ENCODE measurements around the gene LNX1. TPM values are rescaled to one million over a fixed set of nuclear protein-coding genes. Genes with fewer than 3 reads are reported as not detected.

LNX1 gene
- total RNA-seq, 1 donor from 2014 or later, result 5.4 TPM

DNA sequence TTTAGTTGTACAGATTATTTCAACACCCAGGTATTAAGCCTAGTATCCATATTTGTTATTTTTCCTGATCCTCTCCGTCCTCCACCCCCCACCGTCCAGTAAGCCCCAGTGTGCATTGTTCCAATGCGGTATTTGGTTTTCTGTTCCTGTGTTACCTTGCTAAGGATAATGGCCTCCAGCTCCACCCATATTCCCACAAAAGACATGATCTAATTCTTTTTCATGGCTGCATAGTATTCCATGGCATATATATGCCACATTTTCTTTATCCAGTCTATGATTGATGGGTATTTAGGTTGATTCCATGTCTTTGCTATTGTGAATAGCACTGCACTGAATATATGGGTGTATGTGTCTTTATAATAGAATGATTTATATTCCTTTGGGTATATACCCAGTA, 22.1 kb upstream of the LNX1 start:
- Histone ChIP-seq H3K9me3 (no peaks in the 10 kb centered on the region), H3K36me3 (no peaks in the 10 kb centered on the region), H3K4me1 (no peaks in the 10 kb centered on the region), H3K27ac (no peak overlapping the region), H3K27me3 (ENCODE audit: low read depth) (no peaks in the 10 kb centered on the region), H3K4me3 (no peak overlapping the region)
- TF ChIP-seq, protein P1, sequence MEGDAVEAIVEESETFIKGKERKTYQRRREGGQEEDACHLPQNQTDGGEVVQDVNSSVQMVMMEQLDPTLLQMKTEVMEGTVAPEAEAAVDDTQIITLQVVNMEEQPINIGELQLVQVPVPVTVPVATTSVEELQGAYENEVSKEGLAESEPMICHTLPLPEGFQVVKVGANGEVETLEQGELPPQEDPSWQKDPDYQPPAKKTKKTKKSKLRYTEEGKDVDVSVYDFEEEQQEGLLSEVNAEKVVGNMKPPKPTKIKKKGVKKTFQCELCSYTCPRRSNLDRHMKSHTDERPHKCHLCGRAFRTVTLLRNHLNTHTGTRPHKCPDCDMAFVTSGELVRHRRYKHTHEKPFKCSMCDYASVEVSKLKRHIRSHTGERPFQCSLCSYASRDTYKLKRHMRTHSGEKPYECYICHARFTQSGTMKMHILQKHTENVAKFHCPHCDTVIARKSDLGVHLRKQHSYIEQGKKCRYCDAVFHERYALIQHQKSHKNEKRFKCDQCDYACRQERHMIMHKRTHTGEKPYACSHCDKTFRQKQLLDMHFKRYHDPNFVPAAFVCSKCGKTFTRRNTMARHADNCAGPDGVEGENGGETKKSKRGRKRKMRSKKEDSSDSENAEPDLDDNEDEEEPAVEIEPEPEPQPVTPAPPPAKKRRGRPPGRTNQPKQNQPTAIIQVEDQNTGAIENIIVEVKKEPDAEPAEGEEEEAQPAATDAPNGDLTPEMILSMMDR (IDR thresholded peaks at IDR 0.05), result no peak
- DNase-seq (no peak), ATAC-seq (no peak)
- intact Hi-C loops (cut with DNase I), result no loop called here

DNA sequence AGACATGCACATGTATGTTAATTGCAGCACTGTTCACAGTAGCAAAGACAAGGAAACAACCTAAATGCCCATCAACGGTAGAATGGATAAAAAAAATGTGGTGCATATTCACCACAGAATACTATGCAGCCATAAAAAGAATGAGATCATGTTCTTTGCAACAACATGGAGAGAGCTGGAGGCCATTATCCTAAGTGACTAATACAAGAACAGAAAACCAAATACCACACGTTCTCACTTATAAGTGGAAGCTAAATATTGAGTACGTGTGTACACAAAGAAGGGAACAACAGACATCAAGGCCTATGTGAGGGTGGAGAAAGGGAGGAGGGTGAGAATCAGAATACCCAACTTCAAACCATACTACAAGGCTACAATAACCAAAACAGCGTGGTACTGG, 17.4 kb upstream of the LNX1 start:
- no peak for DNase-seq
- Histone ChIP-seq H3K36me3 (no peaks in the 10 kb centered on the region), H3K27me3 (ENCODE audit: low read depth) (no peaks in the 10 kb centered on the region), H3K4me3 (no peak overlapping the region), H3K4me1 (no peaks in the 10 kb centered on the region), H3K27ac (no peak overlapping the region), H3K9me3 (no peaks in the 10 kb centered on the region)
- TF ChIP-seq, protein P1 (IDR thresholded peaks at IDR 0.05), result no peak
- intact Hi-C loops (cut with DNase I), result no loop called here
- ATAC-seq, result no peak

DNA sequence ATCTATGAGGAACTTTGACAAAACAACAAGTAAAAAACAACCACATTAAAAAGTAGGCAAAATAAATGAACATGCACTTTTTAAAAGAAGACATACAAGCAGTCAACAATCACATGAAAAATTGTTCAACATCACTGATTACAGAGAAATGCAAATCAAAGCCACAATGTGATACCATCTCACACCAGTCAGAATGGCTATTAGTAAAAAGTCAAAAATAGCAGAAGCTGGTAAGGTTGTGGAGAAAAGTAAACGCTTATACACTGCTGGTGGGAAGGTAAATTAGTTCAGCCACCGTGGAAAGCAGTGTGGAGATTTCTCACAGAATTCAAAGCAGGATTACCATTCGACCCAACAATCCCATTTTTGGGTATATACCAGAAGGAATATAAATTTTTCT, 17.0 kb upstream of the LNX1 start:
- intact Hi-C loops (cut with DNase I), result no loop called here
- no peak for ATAC-seq
- TF ChIP-seq, protein P1 (IDR thresholded peaks at IDR 0.05), result no peak

DNA sequence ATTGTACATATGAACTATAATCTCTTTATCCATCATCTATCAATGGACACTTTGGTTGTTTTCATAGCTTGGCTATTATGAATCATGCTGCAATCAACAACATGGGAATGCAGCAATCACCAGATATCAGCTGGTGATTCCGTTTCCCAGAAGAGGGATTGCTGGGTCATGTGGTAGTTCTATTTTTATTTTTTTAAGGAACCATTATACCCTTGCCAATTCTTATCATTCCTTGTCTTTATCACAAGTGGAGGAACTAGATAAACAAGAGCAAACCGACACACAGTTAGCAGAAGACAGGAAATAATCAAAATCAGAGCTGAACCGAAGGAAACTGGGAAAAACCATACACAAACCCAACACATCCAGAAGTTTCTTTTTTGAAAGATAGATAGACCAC, 14.5 kb upstream of the LNX1 start:
- no peak for ATAC-seq
- H3K4me3 ChIP-seq, result no peak overlapping the region
- no peak for DNase-seq
- H3K27me3 ChIP-seq (ENCODE audit: low read depth), result no peaks in the 10 kb centered on the region
- no peaks in the 10 kb centered on the region for H3K9me3 ChIP-seq
- TF ChIP-seq, protein P1 (IDR thresholded peaks at IDR 0.05), result no peak
- H3K27ac ChIP-seq, result no peak overlapping the region
- no peaks in the 10 kb centered on the region for H3K36me3 ChIP-seq
- no peaks in the 10 kb centered on the region for H3K4me1 ChIP-seq
- intact Hi-C loops (cut with DNase I), result no loop called here

More for the DNA sequence above, 17.0 kb upstream of the LNX1 start:
- no peak for DNase-seq
- no peak overlapping the region for H3K27ac ChIP-seq
- no peaks in the 10 kb centered on the region for H3K9me3 ChIP-seq
- H3K27me3 ChIP-seq (ENCODE audit: low read depth), result no peaks in the 10 kb centered on the region
- no peaks in the 10 kb centered on the region for H3K4me1 ChIP-seq
- no peaks in the 10 kb centered on the region for H3K36me3 ChIP-seq
- H3K4me3 ChIP-seq, result no peak overlapping the region

DNA sequence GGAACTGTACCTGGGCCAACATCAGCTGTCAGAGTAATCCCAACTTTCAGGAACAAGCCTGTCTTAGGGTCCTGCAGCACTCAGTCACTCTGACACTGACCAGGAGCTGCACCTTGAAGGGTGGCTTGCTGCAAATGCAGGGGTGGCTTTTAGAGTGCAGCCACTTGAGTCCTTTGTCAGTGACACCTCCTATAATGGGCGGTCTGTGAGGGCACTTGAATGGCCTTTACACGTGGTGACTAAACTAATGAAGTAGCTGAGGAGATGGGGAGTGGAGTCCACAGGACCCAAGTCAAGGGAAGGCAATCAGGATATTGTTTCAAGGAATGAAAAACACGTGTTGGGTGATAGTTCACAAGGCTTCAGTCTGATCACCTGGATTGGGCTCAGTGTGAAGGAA, 11.1 kb upstream of the LNX1 start:
- no peaks in the 10 kb centered on the region for H3K9me3 ChIP-seq
- H3K36me3 ChIP-seq, result no peaks in the 10 kb centered on the region
- no peaks in the 10 kb centered on the region for H3K27me3 ChIP-seq (ENCODE audit: low read depth)
- TF ChIP-seq, protein P1 (IDR thresholded peaks at IDR 0.05), result no peak
- no peak for ATAC-seq
- no peak overlapping the region for H3K4me3 ChIP-seq
- no peaks in the 10 kb centered on the region for H3K4me1 ChIP-seq
- no peak for DNase-seq
- intact Hi-C loops (cut with DNase I), result no loop called here
- no peak overlapping the region for H3K27ac ChIP-seq

DNA sequence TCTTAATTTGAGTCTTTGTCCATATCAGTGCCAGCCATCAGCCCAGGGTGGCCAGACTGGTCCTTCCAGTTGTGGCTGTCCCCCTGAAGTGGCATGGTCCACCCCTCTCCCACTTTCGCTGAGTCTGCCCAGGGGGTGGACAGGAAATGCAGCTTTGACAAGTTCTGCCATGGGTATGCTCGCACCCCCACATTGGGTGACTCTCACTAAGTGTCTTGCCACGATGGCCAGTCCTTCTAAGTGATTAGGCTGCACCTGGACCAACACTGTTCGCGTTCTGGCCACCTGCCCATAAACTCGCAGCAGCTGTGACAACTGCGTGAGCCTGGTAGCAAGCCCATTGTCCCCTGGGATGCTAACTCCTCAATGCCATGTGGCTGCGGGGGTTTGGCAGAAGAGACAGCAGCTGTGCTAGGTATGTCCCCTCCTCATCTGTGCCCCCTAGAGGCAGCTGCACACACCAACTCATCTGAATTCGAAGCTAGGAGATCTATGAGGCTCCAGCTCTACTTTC, 10.0 kb upstream of the LNX1 start:
- H3K9me3 ChIP-seq, result no peaks in the 10 kb centered on the region
- no peak overlapping the region for H3K27ac ChIP-seq
- no peaks in the 10 kb centered on the region for H3K4me1 ChIP-seq
- H3K27me3 ChIP-seq (ENCODE audit: low read depth), result no peaks in the 10 kb centered on the region
- no peak for DNase-seq
- peak in 1 of 2 donors; percentile 11 for ATAC-seq
- no peaks in the 10 kb centered on the region for H3K36me3 ChIP-seq
- TF ChIP-seq, protein P1 (IDR thresholded peaks at IDR 0.05), result peak; percentile 13
- intact Hi-C loops (cut with DNase I), result no loop called here
- no peak overlapping the region for H3K4me3 ChIP-seq

Measured in lower lobe of right lung (tissue), 2 donors.